C4-2B (cell line): ENCODE results near the gene TIA1.

Experiments
- H3K27ac ChIP-seq: fragments of 450-650 bp; 2 replicates; pipeline ENCODE4 v1.5.1; 2017
- ZFX ChIP-seq: fragments of 450-650 bp; IDR thresholded peaks from 2 replicates; pipeline ENCODE4 v1.6.1; 2017
- TF ChIP-seq, protein P1 (sequence below): fragments of 450-650 bp; conservative IDR thresholded peaks from 2 replicates; pipeline ENCODE4 v1.5.1; 2017; ENCODE audit warnings: mild to moderate bottlenecking

Gene TIA1

DNA sequence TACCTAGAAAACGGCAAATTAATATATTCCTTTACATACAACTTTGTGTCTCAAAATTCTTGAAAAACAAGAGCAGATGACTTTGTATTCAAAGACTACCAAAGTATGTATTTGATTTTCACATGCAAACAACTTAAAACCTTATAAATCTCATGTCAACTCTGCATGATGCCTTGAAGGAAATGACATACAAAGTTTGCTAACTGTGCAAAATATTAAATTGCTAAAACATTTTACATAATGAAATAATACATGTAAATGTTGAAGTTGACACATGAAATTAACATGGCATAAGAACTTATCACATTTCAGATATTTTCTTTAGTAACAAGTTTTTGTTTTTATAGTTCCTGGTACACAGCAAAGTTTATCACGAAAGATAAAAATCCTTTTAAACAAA lies 36.8 kb downstream of the TIA1 start:
- no peak overlapping the region for H3K27ac ChIP-seq
- TF ChIP-seq ZFX, result no peak
- TF ChIP-seq, protein P1, sequence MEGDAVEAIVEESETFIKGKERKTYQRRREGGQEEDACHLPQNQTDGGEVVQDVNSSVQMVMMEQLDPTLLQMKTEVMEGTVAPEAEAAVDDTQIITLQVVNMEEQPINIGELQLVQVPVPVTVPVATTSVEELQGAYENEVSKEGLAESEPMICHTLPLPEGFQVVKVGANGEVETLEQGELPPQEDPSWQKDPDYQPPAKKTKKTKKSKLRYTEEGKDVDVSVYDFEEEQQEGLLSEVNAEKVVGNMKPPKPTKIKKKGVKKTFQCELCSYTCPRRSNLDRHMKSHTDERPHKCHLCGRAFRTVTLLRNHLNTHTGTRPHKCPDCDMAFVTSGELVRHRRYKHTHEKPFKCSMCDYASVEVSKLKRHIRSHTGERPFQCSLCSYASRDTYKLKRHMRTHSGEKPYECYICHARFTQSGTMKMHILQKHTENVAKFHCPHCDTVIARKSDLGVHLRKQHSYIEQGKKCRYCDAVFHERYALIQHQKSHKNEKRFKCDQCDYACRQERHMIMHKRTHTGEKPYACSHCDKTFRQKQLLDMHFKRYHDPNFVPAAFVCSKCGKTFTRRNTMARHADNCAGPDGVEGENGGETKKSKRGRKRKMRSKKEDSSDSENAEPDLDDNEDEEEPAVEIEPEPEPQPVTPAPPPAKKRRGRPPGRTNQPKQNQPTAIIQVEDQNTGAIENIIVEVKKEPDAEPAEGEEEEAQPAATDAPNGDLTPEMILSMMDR, result no peak

DNA sequence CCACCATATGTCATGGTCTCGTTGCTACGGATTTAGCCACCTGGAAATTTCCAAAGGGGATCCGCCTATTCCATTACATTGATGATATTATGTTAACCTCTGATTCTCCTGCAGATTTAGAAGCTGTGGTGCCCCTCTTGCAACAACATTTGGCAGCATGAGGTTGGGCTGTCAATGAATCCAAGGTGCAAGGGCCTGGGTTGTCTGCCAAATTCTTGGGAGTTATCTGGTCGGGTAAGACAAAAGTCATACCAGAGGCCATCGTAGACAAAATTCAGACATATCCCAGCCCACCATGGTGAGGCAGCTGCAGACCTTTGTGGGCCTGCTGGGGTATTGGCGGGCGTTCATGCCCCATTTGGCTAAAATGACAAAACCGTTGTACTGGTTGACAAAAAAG lies 44.0 kb downstream of the TIA1 start:
- no peak overlapping the region for H3K27ac ChIP-seq
- TF ChIP-seq, protein P1, result no peak
- no peak for TF ChIP-seq ZFX

DNA sequence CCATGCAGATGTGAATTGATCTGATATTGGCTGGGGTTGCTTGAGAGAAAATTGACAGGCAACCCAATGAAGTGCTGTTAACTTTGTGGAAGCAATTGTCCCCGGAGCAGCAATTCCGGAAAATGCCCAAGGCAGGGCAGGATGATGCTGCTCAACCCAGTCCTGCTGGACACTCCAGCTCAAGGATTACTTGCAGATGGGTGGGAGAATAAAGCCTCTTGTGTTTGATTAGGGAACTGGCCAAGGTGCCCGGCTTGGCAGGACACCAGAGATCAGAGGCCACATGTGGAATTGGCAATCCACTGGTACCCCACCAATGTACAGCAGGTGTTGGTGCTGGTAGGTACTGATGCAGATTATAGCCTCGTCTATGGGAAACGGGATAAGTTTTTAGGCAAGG lies 45.3 kb downstream of the TIA1 start:
- no peak for TF ChIP-seq ZFX
- TF ChIP-seq, protein P1, result no peak

DNA sequence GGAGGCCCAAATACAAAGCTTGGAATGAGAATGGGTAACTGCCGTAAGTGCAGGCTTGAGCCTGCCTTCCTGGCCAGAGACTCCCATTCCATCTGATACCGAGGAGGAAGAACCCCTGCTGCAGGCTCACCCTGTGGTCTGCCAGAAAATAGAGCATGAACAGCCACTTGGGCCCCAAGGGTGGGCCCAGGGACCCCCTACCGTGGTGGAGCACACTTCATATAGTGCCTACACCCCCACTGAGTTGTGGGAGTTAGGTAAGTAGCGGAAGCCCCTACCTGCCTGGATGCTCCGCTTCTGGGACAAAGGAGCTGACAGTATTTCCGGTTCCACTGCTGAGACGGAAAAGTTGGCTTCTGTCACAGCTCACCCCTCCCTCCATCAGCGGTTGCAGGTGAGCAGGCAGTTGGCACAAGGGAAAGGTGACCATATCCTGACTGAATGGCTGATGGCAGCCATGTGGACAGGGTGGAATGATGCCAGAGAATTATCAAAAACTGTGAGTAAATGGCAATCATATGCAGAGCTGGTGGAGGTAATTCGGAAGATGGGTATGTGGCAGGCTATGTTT lies 46.1 kb downstream of the TIA1 start:
- no peak overlapping the region for H3K27ac ChIP-seq
- TF ChIP-seq, protein P1, result no peak

More for the DNA sequence above, 45.3 kb downstream of the TIA1 start:
- no peak overlapping the region for H3K27ac ChIP-seq

DNA sequence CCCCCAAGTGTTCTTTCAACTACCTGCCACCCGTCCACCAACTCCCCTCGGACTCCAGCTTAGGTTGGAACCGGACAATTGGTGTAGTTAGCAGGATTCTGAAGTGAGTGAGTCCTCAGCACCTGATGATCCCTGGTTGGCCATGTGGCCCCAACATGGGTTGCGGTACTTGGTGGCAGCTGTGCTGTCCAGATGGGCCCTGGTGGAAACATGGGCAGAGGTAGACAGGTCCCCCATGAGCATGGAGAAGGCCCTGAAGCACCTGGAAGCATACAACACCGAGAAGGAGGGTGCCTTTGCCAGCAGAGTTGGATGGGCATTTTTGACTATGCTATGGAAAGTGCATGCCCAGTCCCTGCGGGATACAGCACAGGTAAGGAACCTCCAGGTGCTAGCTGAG lies 46.6 kb downstream of the TIA1 start:
- no peak overlapping the region for H3K27ac ChIP-seq
- TF ChIP-seq ZFX, result no peak
- TF ChIP-seq, protein P1, result no peak

DNA sequence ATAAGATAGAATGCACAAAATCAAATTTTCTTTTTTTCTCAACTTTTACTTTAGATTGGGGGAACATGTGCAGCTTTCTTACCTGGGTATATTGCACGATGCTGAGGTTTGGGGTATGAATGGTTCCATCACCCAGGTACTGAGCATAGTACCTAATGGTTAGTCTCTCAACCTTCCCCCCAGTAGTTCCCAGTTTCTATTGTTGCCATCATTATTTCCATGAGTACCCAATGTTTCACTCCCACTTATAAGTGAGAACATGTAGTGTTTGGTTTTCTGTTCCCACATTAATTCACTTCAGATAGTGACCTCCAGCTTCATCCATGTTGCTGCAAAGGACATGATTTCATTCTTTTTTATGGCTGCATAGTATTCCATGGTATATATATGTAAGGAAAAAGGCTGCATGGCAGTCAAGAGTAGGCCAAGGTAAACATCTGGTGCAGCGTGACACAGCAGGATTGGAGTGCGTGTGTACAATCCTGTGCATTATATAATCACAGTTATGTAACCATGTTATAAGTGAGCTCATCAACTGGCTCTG lies 47.1 kb downstream of the TIA1 start:
- TF ChIP-seq, protein P1, result no peak
- TF ChIP-seq ZFX, result no peak
- H3K27ac ChIP-seq, result no peak overlapping the region

DNA sequence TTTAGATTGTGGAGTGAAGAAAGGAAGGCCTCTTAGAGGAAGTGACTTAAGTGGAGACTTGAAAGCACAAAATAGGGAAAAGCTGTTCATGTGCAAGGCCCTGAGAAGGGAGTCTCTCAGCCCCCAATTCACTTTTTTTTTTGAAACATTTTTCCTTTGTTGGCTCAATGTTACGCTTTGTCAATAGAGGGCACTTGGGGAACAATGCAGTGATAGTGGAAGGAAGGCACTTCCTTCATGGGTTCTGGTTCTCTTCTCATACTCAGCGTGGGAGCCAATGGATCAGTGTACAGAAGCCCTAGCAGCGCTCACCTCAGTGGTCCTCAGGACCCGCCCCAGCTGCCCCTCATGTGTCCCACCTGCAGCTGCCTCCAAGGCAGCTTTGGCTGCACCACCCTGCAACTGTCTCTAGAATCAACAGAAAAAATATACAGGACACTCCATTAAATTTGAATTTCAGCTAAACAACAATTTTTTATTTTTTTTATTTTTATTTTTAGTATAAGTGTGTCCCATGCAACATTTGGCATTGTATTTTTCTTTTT lies 49.0 kb downstream of the TIA1 start:
- H3K27ac ChIP-seq, result no peak overlapping the region
- TF ChIP-seq ZFX, result no peak
- TF ChIP-seq, protein P1, result no peak
